Right ventricle myocardium inferior (tissue), 1 donor: ENCODE results near the gene RAB17. TPM values are rescaled to one million over a fixed set of nuclear protein-coding genes. Genes with fewer than 3 reads are reported as not detected.

Experiments
- ATAC-seq: fragments of 200-7000 bp; cut with Tn5 transposase; one replicate; pipeline ENCODE4 v1.9.1; 2020; ENCODE audit warnings: mild to moderate bottlenecking, moderate library complexity
- DNase-seq: peaks from one replicate; pipeline ENCODE4 v3.0.0; 2021; ENCODE audit errors: missing footprints
- intact Hi-C: fragments of 100-400 bp; cut with DNase I; formaldehyde crosslinking; loops from one replicate; pipeline ENCODE4 v1.11.0; 2022
- total RNA-seq: library from RNA; stranded (reverse); fragmentation: NEBNext Ultra II Directional; extraction: Animal tissue kit (Norgen Biotek cat#: 25700); gene quantifications from one replicate; pipeline ENCODE4 v1.2.1, GENCODE V29; 2021
- donor health status: DM: no; HTN: yes; CAD: no; lungs with severe emphysema.

Gene RAB17
- total RNA-seq, 1 donor from 2014 or later: 2.4 TPM

- ATAC-seq (no peak), DNase-seq (no peak)
- intact Hi-C loops: no loop called here
Measured at GRCh38 chr2:237585590-237586221, 4.8 kb downstream of the RAB17 start.

DNA sequence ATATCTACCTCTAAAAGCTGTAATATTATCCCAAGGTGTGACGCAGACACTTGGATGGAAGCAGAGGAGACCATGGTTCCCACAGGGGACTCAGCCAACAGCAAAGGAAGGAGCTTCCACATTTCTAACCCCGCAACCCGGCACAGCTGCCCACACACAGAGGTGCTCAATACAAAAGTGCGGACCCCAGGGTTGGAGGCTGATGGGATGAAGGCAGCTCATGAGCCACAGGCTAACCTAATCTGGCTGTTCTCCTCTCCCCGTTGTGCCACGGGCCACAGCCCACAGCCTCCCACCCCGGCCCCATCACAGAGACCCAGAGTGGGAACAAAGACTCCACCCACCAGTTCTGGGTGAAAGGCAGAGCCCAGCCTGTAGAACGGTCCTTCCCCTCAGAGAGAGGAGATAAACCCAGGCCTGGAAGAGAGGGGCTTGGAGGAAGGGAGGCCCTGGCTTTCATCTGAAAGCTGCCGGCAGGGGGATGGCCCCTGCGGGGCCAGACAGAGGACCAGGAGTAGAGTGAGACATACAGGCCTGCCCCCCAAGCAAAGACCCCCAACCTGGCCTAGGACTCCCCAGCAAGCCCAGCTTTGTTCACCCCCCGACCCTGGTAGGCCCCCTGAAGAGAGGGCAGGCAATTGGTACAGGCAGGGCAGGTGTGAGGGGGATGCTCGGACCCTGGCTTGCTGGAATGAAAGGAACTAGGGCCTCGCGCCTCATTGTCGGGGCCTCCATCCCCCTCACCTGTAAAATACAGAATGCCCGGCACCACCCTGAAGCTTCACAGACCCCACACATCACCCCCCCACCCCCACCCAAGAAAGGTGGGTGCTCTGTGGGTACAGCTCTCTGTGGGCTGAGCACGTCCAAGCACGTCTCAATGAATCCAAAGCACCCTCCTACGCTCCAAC lies 6.9 kb downstream of the RAB17 start:
- intact Hi-C loops: loop anchor here (5.0 kb wide), 2 partner anchors 89 to 679 kb away; no protein-coding TSS in a partner anchor
- DNase-seq (no peak), ATAC-seq (no peak)

DNA sequence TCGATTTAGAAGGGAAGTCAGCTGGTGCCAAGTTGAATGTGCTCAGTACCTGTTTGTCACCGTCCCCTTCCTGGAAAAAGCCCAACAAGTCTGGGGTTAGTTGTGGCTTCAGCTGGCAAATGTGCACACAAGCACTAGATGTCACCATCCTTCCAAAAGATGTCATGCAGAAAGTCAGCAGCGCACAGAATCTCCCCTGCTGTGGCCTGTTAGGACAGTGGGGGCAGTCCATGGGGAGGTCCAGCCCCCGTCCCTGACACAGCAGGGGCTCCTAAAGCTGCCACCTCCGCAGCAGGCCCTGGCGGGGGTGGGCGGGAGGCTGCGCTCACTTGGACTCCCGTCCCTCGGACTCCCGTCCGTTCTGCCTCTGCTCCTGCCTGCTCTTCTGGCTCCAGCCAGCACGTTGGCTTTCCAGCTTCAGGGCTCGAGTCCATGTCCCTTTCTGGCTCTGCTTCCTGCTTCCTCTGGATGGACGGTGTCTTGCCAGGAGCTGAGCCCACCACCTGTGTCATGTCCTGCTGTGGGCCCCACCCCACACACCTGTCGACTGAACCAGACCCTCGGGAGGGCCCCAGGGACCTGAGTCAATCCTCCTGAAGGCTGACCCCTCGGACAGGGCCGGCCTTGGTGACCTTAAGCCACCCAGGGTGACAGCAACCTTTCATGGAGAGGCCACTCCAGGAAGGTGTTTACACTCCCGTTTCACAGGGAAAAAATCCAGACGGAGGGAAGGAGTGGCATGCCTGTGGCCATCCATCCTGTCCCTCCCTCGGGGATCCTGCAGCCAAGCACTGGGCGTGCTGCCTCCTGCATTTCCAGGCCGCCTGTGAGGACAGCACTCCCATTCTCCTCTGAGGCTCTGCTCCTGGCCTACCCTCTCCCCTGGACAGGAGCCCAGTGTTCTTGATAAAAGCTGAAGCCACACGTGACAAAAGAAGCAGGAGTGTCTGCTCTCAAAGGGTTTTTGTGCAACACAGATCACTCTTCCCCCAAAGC lies 8.5 kb downstream of the RAB17 start:
- intact Hi-C loops: loop anchor here (1.0 to 5.0 kb wide), 3 partner anchors 90 to 680 kb away; no protein-coding TSS in a partner anchor
- peak; percentile 95 for ATAC-seq
- DNase-seq: peak; percentile 85

DNA sequence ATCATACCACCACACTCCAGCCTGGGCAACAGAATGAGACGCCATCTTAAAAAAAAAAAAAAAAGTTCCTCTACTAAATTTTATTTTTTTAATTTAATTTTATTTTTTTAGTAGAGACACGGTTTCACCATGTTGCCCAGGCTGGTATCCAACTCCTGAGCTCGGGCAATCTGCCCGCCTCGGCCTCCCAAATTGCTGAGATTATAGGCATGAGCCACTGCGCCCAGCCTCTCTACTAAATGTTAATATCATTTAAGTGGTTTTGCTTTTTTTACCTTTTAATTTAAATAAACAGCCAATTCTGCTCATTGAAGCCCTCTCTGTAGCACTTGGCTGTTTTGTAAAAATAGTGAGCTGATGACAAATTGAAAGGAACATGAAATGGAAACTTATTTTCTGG lies 9.2 kb downstream of the RAB17 start:
- ATAC-seq (no peak), DNase-seq (no peak)
- intact Hi-C loops: loop anchor here (1.0 to 5.0 kb wide), 3 partner anchors 91 to 681 kb away; no protein-coding TSS in a partner anchor

DNA sequence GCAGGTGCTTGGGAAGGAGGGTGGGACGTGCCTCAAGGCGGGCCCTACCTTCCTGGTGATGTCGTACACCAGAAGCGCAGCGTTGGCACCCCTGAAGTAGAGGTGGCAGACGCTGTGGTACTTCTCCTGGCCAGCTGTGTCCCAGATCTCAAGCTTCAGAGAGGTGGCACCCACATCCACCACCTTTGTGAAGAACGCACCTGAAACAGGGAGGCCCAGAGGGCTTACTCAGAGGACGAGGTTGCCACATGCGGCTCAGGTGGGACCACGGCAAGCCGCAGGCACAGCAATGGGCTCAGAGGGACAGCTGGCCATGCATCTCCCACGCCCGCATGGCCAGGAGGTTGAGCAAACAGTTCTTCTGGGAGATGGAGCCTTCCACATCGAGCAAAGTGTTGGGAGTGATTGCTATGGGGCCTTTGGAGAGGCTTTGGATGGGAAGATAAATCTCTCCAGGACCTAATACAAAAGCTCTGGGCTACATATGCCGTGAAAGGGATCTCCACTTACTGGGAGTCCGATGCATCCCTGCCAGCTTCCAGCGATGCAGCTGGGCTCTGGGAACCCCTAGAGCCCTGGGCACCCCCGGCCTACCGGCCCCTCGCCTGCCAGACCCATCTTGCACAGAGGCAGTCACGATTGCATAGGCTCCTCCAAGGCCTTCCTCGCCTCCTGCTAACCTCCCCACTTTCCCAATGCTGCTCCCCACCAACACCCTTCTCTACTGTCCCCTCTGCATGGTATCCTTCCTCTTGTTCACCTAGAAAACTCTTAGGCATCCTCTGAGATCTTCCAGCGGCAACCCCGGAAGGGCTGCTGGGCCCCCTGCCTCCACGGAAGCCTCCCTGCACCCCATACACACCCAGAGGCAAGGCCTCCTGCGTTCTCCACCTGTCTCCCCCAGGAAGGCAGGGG lies 12.3 kb downstream of the RAB17 start:
- ATAC-seq: no peak
- intact Hi-C loops: loop anchor here (10.0 kb wide), 1 partner anchor 483 kb away; no protein-coding TSS in a partner anchor
- no peak for DNase-seq

DNA sequence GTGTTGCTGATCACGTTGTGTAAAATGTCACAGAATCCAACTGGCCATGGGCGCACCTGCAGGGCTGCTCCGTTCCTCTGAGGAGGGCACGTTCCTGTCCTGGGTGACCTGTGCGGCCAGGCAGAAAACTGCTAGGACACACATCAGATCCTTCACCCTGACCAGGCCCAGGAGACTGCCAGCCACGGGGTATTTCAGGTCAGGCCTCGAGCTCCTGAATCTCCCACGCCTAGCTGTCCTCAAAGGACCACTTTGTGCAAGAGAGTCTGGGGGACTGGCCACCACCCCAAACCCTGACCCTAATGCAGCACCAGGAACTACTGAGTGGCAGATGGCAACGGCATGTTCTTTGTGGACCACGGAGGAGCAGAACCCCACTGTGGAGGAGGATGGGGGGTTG lies 13.1 kb downstream of the RAB17 start:
- intact Hi-C loops: loop anchor here (10.0 kb wide), 1 partner anchor 483 kb away; no protein-coding TSS in a partner anchor
- no peak for DNase-seq

DNA sequence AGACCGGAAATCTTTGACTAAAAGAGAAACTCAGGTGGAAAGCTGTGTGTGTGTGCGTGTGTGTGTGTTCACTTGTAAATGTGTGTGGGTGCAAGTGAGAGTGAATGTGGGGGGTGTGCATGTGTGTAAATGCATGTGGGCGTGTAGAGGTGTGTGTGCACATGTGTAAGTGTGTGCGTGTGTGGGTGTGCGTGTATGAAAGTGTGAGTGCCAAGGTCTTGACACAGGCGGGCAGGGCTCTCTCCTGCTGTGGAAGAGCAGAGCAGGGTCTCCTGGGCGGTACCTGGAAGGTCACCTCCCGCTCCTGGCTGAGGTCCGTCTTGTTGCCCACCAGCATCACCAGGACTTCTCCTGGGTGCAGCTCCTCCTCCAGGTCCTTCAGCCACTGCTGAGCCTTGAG lies 13.6 kb downstream of the RAB17 start:
- intact Hi-C loops: loop anchor here (10.0 kb wide), 1 partner anchor 482 kb away; no protein-coding TSS in a partner anchor
- DNase-seq (no peak), ATAC-seq (no peak)

More for the DNA sequence above, 13.1 kb downstream of the RAB17 start:
- no peak for ATAC-seq

- ATAC-seq (no peak), DNase-seq (no peak)
- intact Hi-C loops: loop anchor here (10.0 kb wide), 1 partner anchor 481 kb away; no protein-coding TSS in a partner anchor
Measured at GRCh38 chr2:237575869-237576862, 14.4 kb downstream of the RAB17 start.

DNA sequence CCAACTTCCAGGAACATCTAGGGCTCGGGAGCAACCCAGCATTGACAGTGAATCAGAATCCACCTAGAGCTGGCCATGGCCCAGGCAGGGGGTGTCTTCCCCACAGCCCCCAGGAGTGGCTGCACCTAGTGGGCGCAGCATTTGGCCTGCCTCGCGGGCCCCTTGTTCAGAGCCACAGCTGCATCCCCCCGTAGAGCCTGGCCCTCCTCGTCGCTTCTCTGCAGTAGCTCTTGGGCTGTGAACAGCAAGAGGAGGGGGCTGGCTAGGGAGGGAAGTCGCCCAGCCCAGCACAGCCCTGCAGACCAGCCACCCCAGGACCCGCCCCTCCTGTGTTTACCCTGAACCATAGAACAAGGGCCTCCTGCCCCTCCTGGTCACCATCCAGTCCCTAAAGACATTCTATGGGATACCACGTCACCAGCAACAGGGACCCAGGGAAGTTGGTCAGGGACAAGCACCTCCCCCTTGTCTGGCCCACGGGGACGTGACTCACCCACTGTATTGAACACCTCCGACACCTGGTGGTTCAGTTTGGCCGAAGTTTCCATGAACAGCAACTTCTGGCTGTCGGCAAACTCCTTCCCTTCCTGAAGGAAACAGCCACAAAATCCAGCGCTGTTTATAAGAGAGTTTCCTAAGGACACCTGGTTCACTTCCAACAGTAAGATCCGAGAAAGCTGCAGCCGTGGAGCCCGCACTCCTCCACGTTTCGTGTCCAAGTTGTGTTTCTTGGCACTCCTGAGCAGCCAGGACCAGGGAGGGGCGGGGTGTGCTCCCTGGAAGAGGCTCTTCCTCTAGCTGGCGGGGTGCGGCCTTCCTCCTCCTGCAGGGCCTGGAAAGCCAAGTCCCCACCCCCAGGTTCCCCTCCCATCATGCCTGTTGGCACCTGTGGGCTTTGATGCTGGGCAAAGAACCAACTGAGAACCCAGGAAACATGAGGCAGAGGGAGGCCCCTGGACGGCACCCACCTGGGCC lies 15.4 kb downstream of the RAB17 start:
- DNase-seq: no peak
- no peak for ATAC-seq
- intact Hi-C loops: loop anchor here (5.0 to 10.0 kb wide), 3 partner anchors 103 to 480 kb away; no protein-coding TSS in a partner anchor

DNA sequence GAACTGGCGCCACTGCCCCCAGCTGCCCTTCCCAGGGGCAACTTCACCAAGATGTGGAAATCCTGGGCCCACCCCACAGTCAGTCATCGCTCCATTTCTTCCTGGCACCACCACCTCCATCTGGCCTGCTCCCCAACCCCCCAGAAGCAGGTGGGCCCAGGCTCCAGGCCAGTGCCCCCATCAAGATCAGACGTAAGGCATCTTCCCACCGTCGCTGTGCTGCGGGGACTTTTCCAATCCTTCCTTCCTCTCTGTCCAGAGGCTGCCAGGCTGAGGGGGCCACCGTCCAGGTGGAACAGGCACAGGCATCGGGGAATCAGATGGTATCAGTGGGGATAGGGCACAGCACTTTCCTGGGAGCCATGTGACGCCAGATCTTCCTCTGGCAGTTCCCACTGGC lies 16.1 kb downstream of the RAB17 start:
- DNase-seq: no peak
- intact Hi-C loops: loop anchor here (5.0 to 10.0 kb wide), 3 partner anchors 102 to 480 kb away; no protein-coding TSS in a partner anchor

DNA sequence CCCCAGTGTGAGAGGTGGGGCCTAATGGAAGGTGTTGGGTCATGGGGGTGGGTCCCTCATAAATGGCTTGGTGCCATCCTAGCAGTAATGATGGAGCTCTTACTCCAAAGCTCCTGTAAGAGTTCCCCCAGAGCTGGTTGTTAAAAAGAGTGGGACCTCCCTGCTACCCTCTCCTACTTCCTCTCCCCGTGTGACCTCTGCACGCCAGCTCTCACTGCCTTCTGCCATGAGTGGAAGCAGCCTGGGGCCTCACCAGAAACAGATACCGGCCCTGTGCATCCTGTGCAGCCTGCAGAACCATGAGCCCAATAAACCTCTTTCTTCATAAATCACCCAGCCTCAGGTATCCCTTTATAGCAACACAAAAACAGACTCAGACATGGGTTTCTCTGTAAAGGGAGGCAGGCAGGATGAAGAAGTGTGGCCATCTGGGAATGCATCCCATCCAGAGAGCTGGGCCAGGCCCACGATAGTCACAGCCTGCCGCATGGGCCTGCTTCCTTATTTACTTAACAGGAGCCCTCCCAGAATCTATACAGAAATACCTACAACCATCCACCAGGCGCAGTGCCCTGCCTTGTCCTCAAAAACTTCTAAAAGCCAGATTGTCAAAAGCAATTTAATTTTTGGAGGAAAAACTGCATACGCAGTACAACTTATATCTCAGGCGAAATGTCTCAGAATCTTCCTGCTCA lies 16.7 kb downstream of the RAB17 start:
- DNase-seq: no peak
- ATAC-seq: no peak
- intact Hi-C loops: loop anchor here (2.0 to 10.0 kb wide), 4 partner anchors 102 to 479 kb away; no protein-coding TSS in a partner anchor

More for the DNA sequence above, 16.1 kb downstream of the RAB17 start:
- ATAC-seq: no peak

- DNase-seq (no peak), ATAC-seq (no peak)
Measured at GRCh38 chr2:237572742-237573101, 17.8 kb downstream of the RAB17 start.

GRCh38 chr2:237572021-237572741 lies 18.4 kb downstream of the RAB17 start:
- intact Hi-C loops: loop anchor here (1.0 to 10.0 kb wide), 5 partner anchors 60 to 477 kb away; no protein-coding TSS in a partner anchor

More at GRCh38 chr2:237572742-237573101, 17.8 kb downstream of the RAB17 start:
- intact Hi-C loops: loop anchor here (1.0 to 10.0 kb wide), 5 partner anchors 60 to 478 kb away; no protein-coding TSS in a partner anchor

More at GRCh38 chr2:237572021-237572741, 18.4 kb downstream of the RAB17 start:
- peak; percentile 94 for DNase-seq
- ATAC-seq: peak; percentile 93
